SK-N-SH (cell line): Measurements from ENCODE around the gene STARD5. TPM values are rescaled to one million over a fixed set of nuclear protein-coding genes. Genes with fewer than 3 reads are reported as not detected.
A peak's percentile ranks its signal among the peaks of the same experiment; 100 is the strongest.

Experiments
- CTCF ChIA-PET: fragments of 300-600, 350-600 bp; formaldehyde crosslinking; extraction: SDS; loops from one replicate; lab custom pipeline; 2021; lab: Yijun Ruan, JAX
- POLR2A ChIA-PET: fragments of 350-600 bp; sonication (Branson Sonifier 250); formaldehyde crosslinking; extraction: SDS; loops from one replicate; lab custom pipeline; 2020; ENCODE audit warnings: antibody characterized with exemption, inconsistent platforms; lab: Yijun Ruan, JAX
- DNase-seq: peaks from one replicate; pipeline ENCODE4 v3.0.0; 2012
- H2AFZ ChIP-seq: fragments of 200-600 bp; sonication (generic); 2 replicates; pipeline ENCODE4 v1.8.1; 2016; ENCODE audit warnings: antibody characterized with exemption, mild to moderate bottlenecking, low read depth
- H3F3A ChIP-seq: fragments of 200-600 bp; sonication (generic); replicated peaks from 2 replicates; pipeline ENCODE3; 2016; ENCODE audit warnings: antibody characterized with exemption, mild to moderate bottlenecking; ENCODE audit not compliant: insufficient read depth
- H3K27ac ChIP-seq, 2 experiments: fragments of 200-500 bp in 1 of 2; fragments of 200-600 bp in 1 of 2; sonication (Bioruptor generic) in 1 of 2; sonication (generic), shearing (Covaris generic) in 1 of 2; 2 replicates each; pipeline versions ENCODE4 v1.5.1 to v1.6.1; 2014 to 2016; ENCODE audit warnings: low read depth in 2 of 2, inconsistent platforms in 1 of 2, low read length in 1 of 2, mild to moderate bottlenecking in 1 of 2, mixed read lengths in 1 of 2
- H3K27me3 ChIP-seq: fragments of 200-600 bp; sonication (generic), shearing (Covaris generic); 2 replicates; pipeline ENCODE4 v1.6.1; 2016; ENCODE audit warnings: mixed run types; ENCODE audit not compliant: insufficient read depth
- H3K36me3 ChIP-seq, 2 experiments: fragments of 200-500 bp in 1 of 2; fragments of 200-600 bp in 1 of 2; sonication (Bioruptor generic) in 1 of 2; sonication (generic) in 1 of 2; replicated peaks in 1 of 2; 2 replicates each; pipeline versions ENCODE3 to v1.5.1; 2014 to 2016; ENCODE audit warnings: low read length in 1 of 2, mild to moderate bottlenecking in 1 of 2; ENCODE audit not compliant: insufficient read depth in 2 of 2, control insufficient read depth in 1 of 2
- H3K4me1 ChIP-seq, 2 experiments: fragments of 200-500 bp in 1 of 2; fragments of 200-600 bp in 1 of 2; sonication (Bioruptor generic) in 1 of 2; sonication (generic), shearing (Covaris generic) in 1 of 2; 2 replicates each; pipeline versions ENCODE4 v1.5.1 to v1.6.1; 2014 to 2016; ENCODE audit warnings: low read depth in 1 of 2, low read length in 1 of 2, mixed run types in 1 of 2; ENCODE audit not compliant: insufficient read depth in 2 of 2, control insufficient read depth in 1 of 2
- H3K4me2 ChIP-seq: fragments of 200-600 bp; sonication (generic), shearing (Covaris generic); 2 replicates; pipeline ENCODE4 v1.6.1; 2017; ENCODE audit warnings: mixed run types
- H3K4me3 ChIP-seq, 2 experiments: fragments of 200-500 bp in 1 of 2; fragments of 200-600 bp in 1 of 2; sonication (Bioruptor generic) in 1 of 2; sonication (generic), shearing (Covaris generic) in 1 of 2; 2 replicates each; pipeline versions ENCODE4 v1.5.1 to v1.8.1; 2014 to 2016; ENCODE audit warnings: low read depth in 2 of 2, inconsistent platforms in 1 of 2, low read length in 1 of 2, mild to moderate bottlenecking in 1 of 2, mixed read lengths in 1 of 2, moderate library complexity in 1 of 2
- H3K79me2 ChIP-seq: fragments of 200-600 bp; sonication (generic); 2 replicates; pipeline ENCODE4 v1.8.1; 2017; ENCODE audit warnings: mild to moderate bottlenecking; ENCODE audit not compliant: insufficient read depth
- H3K9ac ChIP-seq: fragments of 200-600 bp; sonication (generic); 2 replicates; pipeline ENCODE4 v1.6.1; 2017; ENCODE audit warnings: mixed run types
- H3K9me2 ChIP-seq: fragments of 200-600 bp; sonication (generic); 2 replicates; pipeline ENCODE4 v1.6.1; 2017; ENCODE audit warnings: mixed run types
- H3K9me3 ChIP-seq: fragments of 200-600 bp; sonication (generic); 2 replicates; pipeline ENCODE4 v1.6.1; 2017; ENCODE audit warnings: mixed run types, mild to moderate bottlenecking, moderate library complexity
- H4K20me1 ChIP-seq: fragments of 200-600 bp; sonication (generic); 2 replicates; pipeline ENCODE4 v1.6.1; 2017; ENCODE audit warnings: mild to moderate bottlenecking, mixed run types; ENCODE audit not compliant: insufficient read depth
- CTCF ChIP-seq: fragments of 200-600 bp; sonication (generic); IDR thresholded peaks from 2 replicates; pipeline ENCODE4 v1.6.1; 2017; ENCODE audit warnings: antibody characterized with exemption, mild to moderate bottlenecking, moderate library complexity
- FOXJ3 ChIP-seq: sonication (generic); formaldehyde crosslinking; IDR thresholded peaks from 2 replicates; pipeline ENCODE4 v1.5.1; 2020; ENCODE audit warnings: mild to moderate bottlenecking, missing genetic modification reagents
- FOXM1 ChIP-seq: IDR thresholded peaks from 2 replicates; pipeline ENCODE4 v1.4.0; 2012; ENCODE audit warnings: low read depth, mild to moderate bottlenecking
- GABPA ChIP-seq: IDR thresholded peaks from 2 replicates; pipeline ENCODE4 v1.4.0; 2012; ENCODE audit warnings: low read depth, mild to moderate bottlenecking
- JUND ChIP-seq: IDR thresholded peaks from 2 replicates; pipeline ENCODE4 v1.4.0; 2012
- MAX ChIP-seq: IDR thresholded peaks from 2 replicates; pipeline ENCODE4 v1.4.0; 2012; ENCODE audit warnings: low read depth
- MXI1 ChIP-seq: IDR thresholded peaks from 2 replicates; pipeline ENCODE4 v1.6.1; 2012; ENCODE audit warnings: mild to moderate bottlenecking, low read depth, low read length, improper control_type of control experiment
- NFIC ChIP-seq: IDR thresholded peaks from 2 replicates; pipeline ENCODE4 v1.4.0; 2012; ENCODE audit warnings: borderline replicate concordance
- NRF1 ChIP-seq: IDR thresholded peaks from 2 replicates; pipeline ENCODE4 v1.6.1; 2012; ENCODE audit warnings: low read depth, mild to moderate bottlenecking, low read length
- RFX5 ChIP-seq: IDR thresholded peaks from 2 replicates; pipeline ENCODE4 v1.6.1; 2012; ENCODE audit warnings: mild to moderate bottlenecking, improper control_type of control experiment, low read length
- RXRA ChIP-seq: IDR thresholded peaks from 2 replicates; pipeline ENCODE4 v1.4.0; 2012; ENCODE audit warnings: low read depth, mild to moderate bottlenecking, borderline replicate concordance
- SIN3A ChIP-seq: IDR thresholded peaks from 2 replicates; pipeline ENCODE4 v1.6.1; 2012; ENCODE audit warnings: low read depth, mild to moderate bottlenecking, low read length, moderate library complexity, borderline replicate concordance
- TAF1 ChIP-seq: IDR thresholded peaks from 2 replicates; pipeline ENCODE4 v1.6.1; 2012; ENCODE audit warnings: low read depth, mild to moderate bottlenecking, low read length, moderate library complexity, borderline replicate concordance
- TEAD4 ChIP-seq: IDR thresholded peaks from 2 replicates; pipeline ENCODE4 v1.4.0; 2012; ENCODE audit warnings: mild to moderate bottlenecking, borderline replicate concordance; ENCODE audit not compliant: insufficient read depth
- YY1 ChIP-seq: IDR thresholded peaks from 2 replicates; pipeline ENCODE4 v1.4.0; 2012; ENCODE audit warnings: low read depth, mild to moderate bottlenecking
- WGBS: methylation state at CpG from one replicate; pipeline ENCODE4 v1.1.6; 2017; ENCODE audit warnings: low lambda C conversion rate; 5-methylcytosine and 5-hydroxymethylcytosine counted together
- polyA plus RNA-seq, 3 experiments: library from polyadenylated mRNA; depleted of rRNA; stranded (reverse); fragments of >200 nt; gene quantifications; 2 replicates each; pipeline ENCODE4 v1.2.3, GENCODE V29; 2012
- TF ChIP-seq, protein P1 (sequence below): IDR thresholded peaks from 2 replicates; pipeline ENCODE4 v1.4.0; 2012; ENCODE audit warnings: low read depth, borderline replicate concordance

STARD5 gene
- polyA plus RNA-seq, 1 of the 3 experiments (the other 2 are of a cell fraction) = 1.6 TPM

DNA sequence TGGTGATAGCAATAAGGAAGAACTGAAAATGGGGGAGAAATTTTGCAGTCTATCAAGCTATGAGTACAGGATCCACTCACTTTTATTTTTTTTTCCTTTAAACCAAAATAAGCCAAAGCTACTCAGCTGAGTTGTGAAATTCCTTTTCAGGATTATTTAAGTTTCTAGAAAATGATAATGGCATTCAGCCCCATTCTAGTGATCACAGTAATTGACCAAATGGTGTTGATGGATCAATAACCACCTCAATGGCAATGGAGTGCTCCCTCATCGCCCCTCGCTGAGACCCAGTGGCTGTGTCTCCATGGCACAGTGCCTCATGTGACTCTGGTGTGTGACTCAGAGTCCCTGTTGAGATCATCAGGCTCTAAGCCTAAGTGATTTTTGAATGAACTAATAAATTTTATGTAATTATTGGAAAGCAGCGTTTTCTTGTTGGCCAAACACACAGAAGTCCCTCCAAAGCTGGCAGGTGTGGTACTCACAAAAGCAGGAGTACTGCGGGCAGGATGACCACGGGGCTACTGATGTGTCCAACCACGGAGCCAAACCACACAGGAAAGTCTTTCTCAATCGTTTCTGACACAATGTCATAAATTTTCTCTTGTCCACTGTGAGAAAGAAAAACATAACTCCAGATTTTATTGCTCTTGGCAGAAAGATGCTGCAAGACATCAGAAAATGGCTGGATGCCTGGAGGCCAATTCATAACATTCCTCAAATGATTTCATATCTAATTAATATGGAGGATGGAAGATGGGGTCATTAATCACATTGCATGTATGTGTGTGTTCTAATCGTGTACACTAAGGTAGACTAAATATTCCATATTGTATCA lies 14.4 kb upstream of the STARD5 start (continued):
- TF ChIP-seq FOXM1 = 0 out of 2 replicates have a peak, but pooled peaks have one; percentile 23
- peak; percentile 17; the same call in 1 of the 2 replicates for TF ChIP-seq MAX
- peak; percentile 80; the same call in 1 of the 2 replicates for TF ChIP-seq SIN3A
- TF ChIP-seq JUND = peak; percentile 88
- peak; percentile 89 for TF ChIP-seq TEAD4
- TF ChIP-seq, protein P1, sequence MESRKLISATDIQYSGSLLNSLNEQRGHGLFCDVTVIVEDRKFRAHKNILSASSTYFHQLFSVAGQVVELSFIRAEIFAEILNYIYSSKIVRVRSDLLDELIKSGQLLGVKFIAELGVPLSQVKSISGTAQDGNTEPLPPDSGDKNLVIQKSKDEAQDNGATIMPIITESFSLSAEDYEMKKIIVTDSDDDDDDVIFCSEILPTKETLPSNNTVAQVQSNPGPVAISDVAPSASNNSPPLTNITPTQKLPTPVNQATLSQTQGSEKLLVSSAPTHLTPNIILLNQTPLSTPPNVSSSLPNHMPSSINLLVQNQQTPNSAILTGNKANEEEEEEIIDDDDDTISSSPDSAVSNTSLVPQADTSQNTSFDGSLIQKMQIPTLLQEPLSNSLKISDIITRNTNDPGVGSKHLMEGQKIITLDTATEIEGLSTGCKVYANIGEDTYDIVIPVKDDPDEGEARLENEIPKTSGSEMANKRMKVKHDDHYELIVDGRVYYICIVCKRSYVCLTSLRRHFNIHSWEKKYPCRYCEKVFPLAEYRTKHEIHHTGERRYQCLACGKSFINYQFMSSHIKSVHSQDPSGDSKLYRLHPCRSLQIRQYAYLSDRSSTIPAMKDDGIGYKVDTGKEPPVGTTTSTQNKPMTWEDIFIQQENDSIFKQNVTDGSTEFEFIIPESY = peak; percentile 78; the same call in 1 of the 2 replicates

DNA sequence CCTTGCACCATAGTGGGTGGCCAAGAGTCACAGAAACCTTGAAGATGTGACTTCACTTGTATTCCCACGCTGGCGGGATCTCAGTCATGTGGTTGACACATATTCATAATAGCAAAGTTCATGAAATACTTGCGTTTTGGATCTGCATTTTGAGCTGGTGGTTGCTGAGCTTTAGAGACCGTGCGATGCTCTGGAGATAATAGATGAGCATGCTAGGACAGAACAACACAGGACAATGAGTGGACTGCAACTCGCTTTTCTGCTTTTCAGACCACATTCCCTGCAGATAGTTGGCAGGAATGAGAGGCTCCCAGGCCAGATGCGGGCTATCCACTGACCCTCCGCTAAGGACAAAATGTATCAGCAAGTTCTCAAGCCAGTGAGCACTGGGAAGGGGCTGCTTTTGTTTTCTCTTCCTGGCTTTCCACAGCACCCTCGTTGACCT lies 13.8 kb upstream of the STARD5 start:
- no peak for DNase-seq
- no peak overlapping the region for H3K27ac ChIP-seq
- H3K4me2 ChIP-seq = peak overlapping the region; percentile 27; the same call in 1 of the 2 replicates
- no peaks in the 10 kb centered on the region for H3K79me2 ChIP-seq
- ChIA-PET POLR2A (interaction anchor here (0.9 kb wide), 1 partner anchor 107 kb away, joined by 3 read pairs; no protein-coding TSS in a partner anchor), CTCF (interaction anchor here (1.7 kb wide), 1 partner anchor 63 kb away, joined by 5 read pairs; no protein-coding TSS in a partner anchor)
- no peaks in the 10 kb centered on the region for H3K27me3 ChIP-seq
- WGBS = 74% methylated on average over 9 of the region's 9 CpGs
- no peaks in the 10 kb centered on the region for H3K9me2 ChIP-seq
- no peaks in the 10 kb centered on the region for H3K9me3 ChIP-seq
- H3K9ac ChIP-seq = no peak overlapping the region
- H2AFZ ChIP-seq = no peak overlapping the region
- 0 out of 2 replicates have a peak, but pooled peaks cover 9% of the 10 kb centered on the region for H4K20me1 ChIP-seq
- TF ChIP-seq RXRA (no peak), NRF1 (no peak), MXI1 (no peak), NFIC (no peak), TAF1 (no peak), RFX5 (no peak), FOXJ3 (no peak), YY1 (no peak), GABPA (no peak), CTCF (no peak)
- TF ChIP-seq, protein P1 = no peak
- no peaks in the 10 kb centered on the region for H3K36me3 ChIP-seq
- H3F3A ChIP-seq = peaks cover 12% of the 10 kb centered on the region
- H3K4me1 ChIP-seq = peaks cover 0 to 12% of the 10 kb centered on the region in 2 experiments; a peak in 2 of 4 replicates
- no peak overlapping the region for H3K4me3 ChIP-seq
